Caco-2 (cell line): ENCODE data around the gene ABCC4. TPM values are rescaled to one million over a fixed set of nuclear protein-coding genes. Genes with fewer than 3 reads are reported as not detected.

Experiments
- BruUV-seq: library from RNA; stranded (reverse); fragments of 400-500 nt; replicated peaks from 2 replicates; lab custom pipeline; 2021; lab: Mats Ljungman, UMichigan
- CTCF ChIA-PET: fragments of 300-600 bp; sonication (Branson Sonifier 250); formaldehyde crosslinking; loops from one replicate; lab custom pipeline; 2022; ENCODE audit warnings: antibody characterized with exemption; lab: Charles Lee
- POLR2A ChIA-PET: fragments of 300-600 bp; sonication (Branson Sonifier 250); formaldehyde crosslinking; loops from one replicate; lab custom pipeline; 2022; ENCODE audit warnings: antibody characterized with exemption; lab: Charles Lee
- DNase-seq, 2 experiments: peaks; one replicate each; pipeline versions ENCODE4 v3.0.0 to v3.0.0-alpha.2; 2020 to 2022
- H3K27me3 ChIP-seq: replicated peaks from 2 replicates; pipeline ENCODE4 v1.6.0; 2011; ENCODE audit warnings: low read length; ENCODE audit not compliant: control insufficient read depth, insufficient read depth
- H3K36me3 ChIP-seq: 2 replicates; pipeline ENCODE4 v1.5.1; 2011; ENCODE audit warnings: low read length; ENCODE audit not compliant: control insufficient read depth, insufficient read depth
- H3K4me1 ChIP-seq: fragments of 250-450 bp; sonication (Bioruptor Pico); 2 replicates; pipeline ENCODE4 v1.5.1; 2020; ENCODE audit warnings: mild to moderate bottlenecking
- H3K4me3 ChIP-seq: 2 replicates; pipeline ENCODE4 v1.5.1; 2011; ENCODE audit warnings: low read depth, mild to moderate bottlenecking, control low read depth, low read length
- H3K9me3 ChIP-seq: fragments of 250-450 bp; sonication (Bioruptor Pico); 2 replicates; pipeline ENCODE4 v1.5.1; 2020; ENCODE audit warnings: mild to moderate bottlenecking, moderate library complexity
- H3K27ac Mint-ChIP-seq: one replicate; pipeline ENCODE4 v1.8.0; 2022; ENCODE audit warnings: mixed read lengths; ENCODE audit not compliant: unreplicated experiment
- H3K27me3 Mint-ChIP-seq: one replicate; pipeline ENCODE4 v1.8.0; 2022; ENCODE audit warnings: mixed read lengths; ENCODE audit not compliant: insufficient read depth, unreplicated experiment
- H3K36me3 Mint-ChIP-seq: one replicate; pipeline ENCODE4 v1.8.0; 2022; ENCODE audit warnings: mild to moderate bottlenecking, mixed read lengths; ENCODE audit not compliant: insufficient read depth, unreplicated experiment
- H3K4me1 Mint-ChIP-seq: one replicate; pipeline ENCODE4 v1.8.0; 2022; ENCODE audit warnings: low read depth, mixed read lengths; ENCODE audit not compliant: unreplicated experiment
- H3K4me3 Mint-ChIP-seq: one replicate; pipeline ENCODE4 v1.8.0; 2022; ENCODE audit warnings: mild to moderate bottlenecking, moderate library complexity, mixed read lengths; ENCODE audit not compliant: unreplicated experiment
- H3K9me3 Mint-ChIP-seq: one replicate; pipeline ENCODE4 v1.8.0; 2022; ENCODE audit warnings: mixed read lengths; ENCODE audit not compliant: unreplicated experiment
- intact Hi-C: fragments of 100-400 bp; cut with micrococcal nuclease; formaldehyde crosslinking; loops from one replicate; pipeline ENCODE4 v1.10.0; 2022; ENCODE audit not compliant: unreplicated experiment
- total RNA-seq: library from RNA; stranded (reverse); gene quantifications from 2 replicates; pipeline ENCODE4 v1.2.3, GENCODE V29; 2022
- TF ChIP-seq, protein P1 (sequence below), 2 experiments: fragments of 200-600 bp in 1 of 2; IDR thresholded peaks; 1 replicate in 1 of 2; 2 replicates in 1 of 2; pipeline versions ENCODE4 v1.5.1 to v1.8.0; 2011 to 2022; ENCODE audit warnings: antibody characterized with exemption in 1 of 2, control low read depth in 1 of 2, inconsistent platforms in 1 of 2, low read depth in 1 of 2, low read length in 1 of 2, mild to moderate bottlenecking in 1 of 2, moderate library complexity in 1 of 2; ENCODE audit not compliant: insufficient read depth in 1 of 2, severe bottlenecking in 1 of 2, unreplicated experiment in 1 of 2

The ABCC4 gene
- total RNA-seq, 1 experiment from 2014 or later, result 51.9 TPM

DNA sequence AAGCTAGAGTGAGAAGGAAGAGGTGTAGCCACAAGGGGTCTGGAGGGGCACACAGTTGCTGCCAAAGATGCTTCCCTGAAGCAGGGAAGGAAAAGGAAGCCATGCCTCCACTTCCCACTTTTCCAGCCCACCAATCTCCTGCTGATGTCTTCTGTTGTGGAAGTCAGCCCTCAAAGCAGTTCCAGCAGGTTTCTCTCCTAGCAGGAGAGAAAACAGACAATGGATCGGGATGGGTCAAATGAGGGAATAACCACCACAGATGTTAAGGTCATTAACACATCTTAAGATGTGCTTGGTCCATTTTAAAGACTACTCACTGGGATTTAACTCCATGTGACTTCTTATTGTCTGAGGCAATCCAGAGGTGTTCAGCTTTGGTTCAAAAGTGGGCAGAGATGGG lies 304.8 kb downstream of the ABCC4 start:
- TF ChIP-seq, protein P1, sequence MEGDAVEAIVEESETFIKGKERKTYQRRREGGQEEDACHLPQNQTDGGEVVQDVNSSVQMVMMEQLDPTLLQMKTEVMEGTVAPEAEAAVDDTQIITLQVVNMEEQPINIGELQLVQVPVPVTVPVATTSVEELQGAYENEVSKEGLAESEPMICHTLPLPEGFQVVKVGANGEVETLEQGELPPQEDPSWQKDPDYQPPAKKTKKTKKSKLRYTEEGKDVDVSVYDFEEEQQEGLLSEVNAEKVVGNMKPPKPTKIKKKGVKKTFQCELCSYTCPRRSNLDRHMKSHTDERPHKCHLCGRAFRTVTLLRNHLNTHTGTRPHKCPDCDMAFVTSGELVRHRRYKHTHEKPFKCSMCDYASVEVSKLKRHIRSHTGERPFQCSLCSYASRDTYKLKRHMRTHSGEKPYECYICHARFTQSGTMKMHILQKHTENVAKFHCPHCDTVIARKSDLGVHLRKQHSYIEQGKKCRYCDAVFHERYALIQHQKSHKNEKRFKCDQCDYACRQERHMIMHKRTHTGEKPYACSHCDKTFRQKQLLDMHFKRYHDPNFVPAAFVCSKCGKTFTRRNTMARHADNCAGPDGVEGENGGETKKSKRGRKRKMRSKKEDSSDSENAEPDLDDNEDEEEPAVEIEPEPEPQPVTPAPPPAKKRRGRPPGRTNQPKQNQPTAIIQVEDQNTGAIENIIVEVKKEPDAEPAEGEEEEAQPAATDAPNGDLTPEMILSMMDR (IDR thresholded peaks at IDR 0.05; ENCODE audit: insufficient read depth in 1 of 2, low read depth in 1 of 2, low read length in 1 of 2, severe bottlenecking in 1 of 2, unreplicated experiment in 1 of 2), result no peak
- Mint-ChIP-seq H3K36me3 (no peaks in the 10 kb centered on the region), H3K4me3 (no peak overlapping the region), H3K9me3 (no peaks in the 10 kb centered on the region), H3K27ac (no peak overlapping the region), H3K4me1 (peaks cover 14% of the 10 kb centered on the region), H3K27me3 (no peaks in the 10 kb centered on the region)
- no TSS peak for BruUV-seq
- H3K9me3 ChIP-seq, result no peaks in the 10 kb centered on the region
- peaks cover 6% of the 10 kb centered on the region; the same call in 1 of the 2 replicates for H3K4me1 ChIP-seq
- ChIA-PET POLR2A (no interaction called here), CTCF (no interaction called here)
- no peaks in the 10 kb centered on the region for H3K27me3 ChIP-seq
- no peaks in the 10 kb centered on the region for H3K36me3 ChIP-seq
- intact Hi-C loops, result no loop called here
- no peak for DNase-seq
- H3K4me3 ChIP-seq, result no peak overlapping the region

DNA sequence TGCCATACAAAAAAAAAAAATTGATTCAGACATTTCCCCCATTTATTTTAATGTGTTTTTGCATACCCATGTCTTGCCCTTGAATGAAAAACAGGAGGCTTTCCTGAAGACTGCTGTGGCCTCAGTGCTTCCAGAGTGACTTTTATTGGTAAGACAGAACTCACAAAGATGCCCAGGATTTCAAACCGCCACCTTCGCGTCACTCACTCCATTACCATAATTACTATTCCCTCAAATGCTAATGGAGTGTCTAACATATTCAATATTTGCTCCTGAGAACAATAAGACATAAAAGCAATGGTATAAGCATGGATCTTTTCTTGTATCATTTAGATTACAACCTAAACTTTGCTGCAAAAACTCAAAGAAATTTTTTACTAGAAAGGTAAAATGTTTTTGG lies 306.7 kb downstream of the ABCC4 start:
- Histone ChIP-seq H3K4me3 (no peak overlapping the region), H3K27me3 (no peaks in the 10 kb centered on the region), H3K4me1 (peaks cover 6% of the 10 kb centered on the region; the same call in 1 of the 2 replicates), H3K9me3 (no peaks in the 10 kb centered on the region), H3K36me3 (no peaks in the 10 kb centered on the region)
- intact Hi-C loops, result no loop called here
- no TSS peak for BruUV-seq
- H3K4me3 Mint-ChIP-seq, result no peak overlapping the region
- H3K4me1 Mint-ChIP-seq, result peaks cover 14% of the 10 kb centered on the region
- H3K27me3 Mint-ChIP-seq, result no peaks in the 10 kb centered on the region
- H3K27ac Mint-ChIP-seq, result no peak overlapping the region
- POLR2A ChIA-PET, result no interaction called here
- no peaks in the 10 kb centered on the region for H3K36me3 Mint-ChIP-seq
- no peaks in the 10 kb centered on the region for H3K9me3 Mint-ChIP-seq
- DNase-seq, result no peak
- CTCF ChIA-PET, result no interaction called here
- TF ChIP-seq, protein P1 (IDR thresholded peaks at IDR 0.05; ENCODE audit: insufficient read depth in 1 of 2, low read depth in 1 of 2, low read length in 1 of 2, severe bottlenecking in 1 of 2, unreplicated experiment in 1 of 2), result no peak

DNA sequence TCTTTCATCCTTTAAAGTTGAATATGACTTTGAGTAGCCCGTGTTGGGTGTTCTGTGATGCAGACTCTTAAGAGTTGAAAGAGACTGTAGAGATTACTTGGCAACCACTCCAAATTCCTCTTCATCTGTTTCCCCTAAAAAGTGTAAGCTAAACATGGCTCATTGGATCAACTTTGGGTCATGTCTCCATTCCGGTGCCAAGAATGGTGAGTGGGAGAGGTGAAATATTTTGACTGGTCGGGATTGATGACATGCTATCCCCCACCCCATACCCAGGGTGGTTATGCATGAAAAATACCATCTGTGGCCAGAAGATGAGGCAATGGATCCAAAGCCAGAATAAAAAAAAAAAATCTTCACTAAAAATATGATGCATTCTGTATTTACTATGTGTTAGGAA lies 307.6 kb downstream of the ABCC4 start:
- Histone ChIP-seq H3K36me3 (no peaks in the 10 kb centered on the region), H3K9me3 (no peaks in the 10 kb centered on the region), H3K4me3 (no peak overlapping the region), H3K4me1 (peaks cover 6% of the 10 kb centered on the region; the same call in 1 of the 2 replicates), H3K27me3 (no peaks in the 10 kb centered on the region; the same call in 1 of the 2 replicates)
- no peak for DNase-seq
- CTCF ChIA-PET, result no interaction called here
- no peak overlapping the region for H3K4me3 Mint-ChIP-seq
- intact Hi-C loops, result no loop called here
- POLR2A ChIA-PET, result no interaction called here
- TF ChIP-seq, protein P1 (IDR thresholded peaks at IDR 0.05; ENCODE audit: insufficient read depth in 1 of 2, low read depth in 1 of 2, low read length in 1 of 2, severe bottlenecking in 1 of 2, unreplicated experiment in 1 of 2), result no peak
- no peaks in the 10 kb centered on the region for H3K9me3 Mint-ChIP-seq
- peaks cover 14% of the 10 kb centered on the region for H3K4me1 Mint-ChIP-seq
- no peak overlapping the region for H3K27ac Mint-ChIP-seq
- H3K27me3 Mint-ChIP-seq, result no peaks in the 10 kb centered on the region
- BruUV-seq, result no TSS peak
- H3K36me3 Mint-ChIP-seq, result no peaks in the 10 kb centered on the region
